ENCODE data around the gene GFY. TPM values are rescaled to one million over a fixed set of nuclear protein-coding genes. Genes with fewer than 3 reads are reported as not detected.

The GFY gene, protein sequence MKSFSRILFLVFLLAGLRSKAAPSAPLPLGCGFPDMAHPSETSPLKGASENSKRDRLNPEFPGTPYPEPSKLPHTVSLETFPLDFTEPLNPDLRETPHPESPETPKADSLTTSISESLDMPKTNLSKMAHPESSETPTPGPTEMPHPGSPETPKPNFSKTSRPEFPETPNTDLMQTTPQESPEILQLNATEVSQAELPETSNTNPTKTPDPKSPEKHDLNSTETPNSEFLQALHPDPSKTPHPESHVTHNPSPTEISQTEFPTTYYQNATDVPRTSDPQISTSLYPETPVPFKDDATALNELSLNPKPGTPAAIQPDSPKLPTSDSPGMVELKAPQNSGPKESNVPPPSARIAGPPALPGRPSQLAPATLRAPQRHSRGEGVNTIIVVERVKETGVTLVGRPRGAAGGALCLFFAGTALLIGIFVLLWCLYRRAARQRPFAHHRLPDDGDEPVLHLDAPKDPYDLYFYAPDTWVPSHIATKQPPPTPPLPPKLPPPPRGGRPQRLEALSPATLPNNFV
- total RNA-seq, result not detected in 2 replicates

DNA sequence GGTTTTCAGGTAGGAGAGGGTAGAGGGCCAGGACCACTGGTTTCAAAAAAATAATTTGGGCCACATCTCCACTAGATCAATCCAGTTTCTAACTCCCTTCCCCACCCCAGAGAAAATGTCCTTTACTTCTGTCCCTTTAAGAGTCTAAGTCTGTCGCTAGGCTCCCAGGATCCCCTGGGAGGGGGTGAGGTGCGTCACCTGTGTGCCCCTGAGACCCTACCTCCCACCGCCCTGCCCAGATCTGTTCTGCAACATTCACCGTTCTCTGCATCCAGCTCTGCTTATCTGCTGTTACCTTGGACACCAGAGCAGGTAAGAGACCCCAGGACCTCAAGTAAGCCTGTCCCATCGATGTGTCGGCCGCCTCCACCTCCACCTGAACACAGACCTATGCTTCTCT lies at the start of gene GFY:
TSS of gene GFY (plus strand) at position 211 of the 400 bp plus-strand sequence. CDS start 1,043 bp downstream, outside the sequence.

DNA sequence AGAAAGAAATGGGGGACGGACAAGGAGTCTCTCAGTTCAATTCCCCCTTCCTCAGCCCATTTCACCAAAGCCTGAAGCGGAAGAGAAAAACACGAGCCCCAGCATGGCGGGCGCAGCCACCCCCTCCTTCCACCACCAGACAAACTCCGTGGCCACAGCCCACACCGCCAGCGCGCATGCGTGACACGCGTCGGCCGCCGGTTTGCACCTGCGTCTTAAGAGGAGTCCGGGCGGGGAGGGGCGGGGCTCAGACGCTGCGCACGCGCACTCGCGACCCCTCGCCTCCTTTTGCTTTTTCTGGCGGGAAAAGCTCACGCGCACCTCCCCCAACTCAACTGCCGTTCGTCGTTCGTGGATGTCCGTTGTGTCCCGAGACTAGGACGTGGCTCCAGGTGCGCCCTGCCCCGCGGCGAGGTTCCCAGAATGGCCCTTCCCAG lies 37.2 kb upstream of the GFY start, which contains the start of gene KASH5:
TSS of gene KASH5 (plus strand) at position 314 of the 437 bp plus-strand sequence. CDS start 2,635 bp downstream, outside the sequence.

DNA sequence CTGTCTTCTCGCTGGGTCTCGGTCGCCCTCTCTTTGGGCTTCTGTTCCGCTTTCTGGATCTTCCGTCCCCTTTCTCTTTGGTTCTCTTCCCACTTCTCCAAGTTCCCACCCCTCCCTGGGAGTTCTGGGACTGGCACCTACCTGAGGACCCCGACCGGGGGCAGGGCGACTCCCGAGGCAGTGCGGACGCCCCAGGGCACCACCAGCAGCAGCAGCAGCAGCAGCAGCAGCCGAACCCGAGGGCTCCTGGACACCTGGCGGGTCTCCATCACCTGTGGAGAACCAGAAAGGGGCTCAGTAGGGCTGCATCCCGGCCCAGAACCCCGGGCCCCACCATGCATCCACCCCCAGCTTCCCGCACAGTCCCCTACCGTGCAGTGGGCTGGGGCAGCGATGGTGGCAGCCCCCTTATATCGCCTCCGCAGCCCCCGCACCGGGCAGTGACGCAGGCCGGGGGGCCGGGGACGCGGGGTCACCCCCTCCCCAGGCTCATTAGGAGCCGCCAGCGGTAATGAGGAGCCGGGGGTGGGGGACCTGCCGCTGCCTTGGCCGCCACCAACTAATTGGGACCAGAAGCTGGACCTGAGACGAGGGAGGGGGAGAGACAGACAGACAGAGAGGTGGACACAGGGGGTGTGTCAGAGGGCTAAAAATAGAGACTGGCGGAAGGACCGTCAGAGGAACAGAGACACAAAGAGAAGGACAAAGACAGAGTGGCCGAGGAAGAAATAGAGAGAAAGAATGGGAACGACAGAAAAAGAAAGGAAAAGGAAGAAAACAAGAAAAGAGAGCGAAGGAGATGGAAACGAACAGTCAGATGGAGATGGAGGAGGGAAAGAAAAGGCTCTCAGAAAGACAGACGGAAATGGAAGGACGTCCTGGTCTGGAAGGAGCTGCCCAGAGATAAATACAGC lies 1.9 kb upstream of the GFY start, which contains the start of gene PTH2:
TSS of gene PTH2 (minus strand) at position 371 of the 914 bp plus-strand sequence. CDS start at position 269, 102 bp downstream.

DNA sequence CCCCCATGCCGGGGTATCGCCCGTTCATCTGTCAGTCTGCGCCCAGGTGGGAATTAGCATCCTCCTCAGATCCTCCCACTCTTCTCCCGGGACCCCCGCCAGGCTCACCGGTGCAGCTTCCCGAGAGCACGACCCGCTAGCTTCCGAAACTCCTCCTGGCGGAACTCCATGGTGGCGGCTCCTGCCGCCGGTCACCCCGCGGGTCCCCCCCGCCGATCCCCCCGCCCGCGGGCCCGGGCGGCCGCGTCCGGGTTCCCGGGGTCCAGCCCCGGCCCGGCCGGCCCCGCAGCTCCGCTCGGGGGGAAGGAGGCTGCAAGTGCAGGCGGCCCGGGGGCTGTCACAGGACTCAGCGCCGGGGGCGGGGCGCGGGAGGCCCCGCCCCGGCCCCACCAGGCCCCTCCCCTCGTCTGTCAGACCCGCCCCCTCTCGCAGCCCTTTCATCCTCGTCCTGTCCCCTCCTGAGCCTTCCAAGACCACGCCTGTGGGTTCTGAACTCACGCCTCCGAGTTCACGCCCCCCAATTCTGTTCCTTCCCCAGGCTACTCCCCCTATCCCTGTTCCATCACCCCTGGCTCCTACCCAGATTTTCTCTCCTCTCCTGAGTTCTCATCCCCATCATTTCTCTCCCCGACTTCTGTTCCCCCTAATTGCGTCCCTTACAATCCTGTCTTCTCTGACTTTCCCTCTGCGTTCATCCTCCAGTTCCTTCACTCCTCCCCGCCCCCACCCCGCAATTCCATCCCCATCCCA lies 16.2 kb downstream of the GFY start, which contains the start of gene SLC17A7:
TSS of gene SLC17A7 (minus strand) at position 318 of the 750 bp plus-strand sequence. CDS start at position 170, 148 bp downstream.

DNA sequence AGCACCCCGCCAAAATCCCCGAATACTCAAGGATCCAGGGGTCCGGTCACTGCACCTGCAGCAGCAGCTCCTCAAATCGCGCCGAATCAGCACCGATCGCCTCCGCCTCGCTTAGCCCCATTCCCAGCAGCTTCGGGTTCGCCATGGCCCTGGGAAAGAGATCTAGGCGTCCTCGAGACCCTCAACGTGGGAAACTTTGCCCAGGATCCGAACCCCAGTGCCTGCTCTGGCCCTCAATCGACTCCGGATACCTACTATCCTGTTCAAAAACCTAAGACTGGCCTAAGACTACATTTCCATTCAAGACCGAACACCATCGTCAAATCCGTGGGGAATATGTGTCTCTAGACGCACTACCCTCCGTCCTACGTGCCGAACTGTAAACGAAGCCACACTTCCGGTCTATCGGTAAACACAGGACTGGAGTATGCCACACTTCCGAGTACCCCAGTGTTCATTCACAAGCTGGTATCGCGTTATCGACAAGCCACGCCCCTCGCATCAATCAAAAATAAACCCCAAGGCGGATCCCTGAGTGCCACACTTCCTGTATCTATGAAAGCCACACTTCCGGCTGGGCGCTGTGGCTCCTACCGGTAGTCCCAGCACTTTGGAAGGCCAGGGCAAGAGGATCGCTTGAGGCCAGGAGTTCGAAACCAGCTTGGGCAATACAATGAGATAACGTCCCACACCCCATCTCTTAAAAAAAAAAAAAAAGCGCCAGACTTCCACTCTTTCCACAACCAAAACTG lies 26.4 kb downstream of the GFY start, which contains the start of gene PIH1D1:
TSS of gene PIH1D1 (minus strand) at position 385 of the 752 bp plus-strand sequence. CDS start at position 145, 240 bp downstream.

DNA sequence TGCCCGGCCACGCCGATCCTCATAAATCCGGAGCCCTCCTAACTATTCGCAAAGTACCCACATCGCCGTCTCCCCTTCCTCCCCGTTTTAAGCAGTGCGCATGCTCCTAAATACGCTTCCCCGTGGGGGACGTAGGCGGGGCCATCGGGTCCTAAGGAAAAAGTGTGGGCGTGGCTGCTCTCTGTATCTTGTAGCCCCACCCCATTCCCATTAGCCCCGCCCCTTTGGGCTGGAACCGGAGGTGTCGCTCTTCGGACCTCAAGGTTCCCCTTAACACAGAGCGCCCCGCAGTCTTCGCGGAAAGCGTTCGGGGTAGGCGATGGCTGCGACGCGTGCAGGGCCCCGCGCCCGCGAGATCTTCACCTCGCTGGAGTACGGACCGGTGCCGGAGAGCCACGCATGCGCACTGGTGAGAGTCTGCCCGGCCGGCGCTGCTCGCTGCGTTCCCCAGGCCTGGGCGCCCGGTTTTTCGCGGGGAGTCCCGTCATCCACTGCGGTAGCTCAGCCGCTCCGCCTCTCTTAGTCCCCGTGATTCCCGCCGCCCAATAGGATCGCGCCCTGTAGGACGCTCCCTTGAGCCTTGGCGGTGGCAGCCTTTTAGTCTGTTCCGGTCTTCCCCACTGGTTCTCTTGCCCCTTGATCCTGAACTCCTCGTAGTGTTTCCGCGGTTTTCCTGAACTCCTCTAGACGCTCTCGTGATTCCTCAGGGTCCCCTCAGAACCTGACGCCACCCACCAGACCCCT lies 28.0 kb downstream of the GFY start, which contains the start of gene ALDH16A1:
TSS of gene ALDH16A1 (plus strand) at position 213 of the 744 bp plus-strand sequence. CDS start at position 320, 107 bp downstream.

DNA sequence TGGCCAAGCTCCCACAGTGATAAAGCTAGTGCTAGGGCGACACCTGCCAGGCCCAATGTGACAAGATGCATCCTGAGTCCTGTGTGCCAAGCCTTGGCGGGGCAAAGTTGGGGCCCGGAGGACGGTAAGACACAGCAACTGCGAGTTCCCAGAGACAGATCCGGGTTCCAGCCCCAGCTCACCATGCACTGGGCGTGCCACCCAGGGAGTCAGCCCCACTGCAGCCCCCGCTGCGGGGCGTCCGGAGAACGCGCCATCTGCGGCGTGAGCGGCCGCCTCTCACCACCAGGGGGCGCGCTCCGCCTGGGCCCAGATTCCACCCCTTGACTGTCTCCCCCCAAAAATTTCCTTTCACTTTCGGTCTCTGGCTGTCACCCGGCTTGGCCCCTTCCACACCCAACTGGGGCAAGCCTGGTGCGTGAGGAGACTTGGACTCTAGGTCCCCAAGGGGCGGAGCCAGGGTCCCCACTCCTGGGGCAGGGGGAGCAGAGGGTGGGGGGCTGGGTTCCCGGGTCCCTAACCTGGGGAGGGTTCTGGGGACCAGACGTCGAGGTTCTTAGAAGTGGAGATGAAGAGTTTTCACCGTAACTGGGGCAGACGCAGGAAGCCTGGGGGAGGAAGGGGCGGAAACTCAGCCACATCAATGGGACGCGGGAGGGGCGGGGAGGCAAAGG lies 48.8 kb downstream of the GFY start, which contains the start of gene FLT3LG:
TSS of gene FLT3LG (plus strand) at position 348 of the 674 bp plus-strand sequence. CDS start 425 bp downstream, outside the sequence.

Other genes starting within 250 kb of the GFY start
- gene SLC6A16, start 100.2 kb upstream of the GFY start, total RNA-seq, result under 0.01 and 0.09 TPM in 2 replicates
- gene CD37, start 90.0 kb upstream of the GFY start, total RNA-seq, result not detected in 2 replicates
- gene TEAD2, start 63.0 kb upstream of the GFY start, total RNA-seq, result 17.2 and 18.5 TPM in 2 replicates
- 0.16 and 0.26 TPM in 2 replicates for gene DKKL1, start 61.5 kb upstream of the GFY start, total RNA-seq
- gene KASH5, start 37.1 kb upstream of the GFY start, total RNA-seq, result not detected in 2 replicates
- not detected in 2 replicates for gene PTH2, start 1.9 kb upstream of the GFY start, total RNA-seq
- gene SLC17A7, start 16.1 kb downstream of the GFY start, total RNA-seq, result under 0.01 and 0.16 TPM in 2 replicates
- gene PIH1D1, start 26.4 kb downstream of the GFY start, total RNA-seq, result 101 and 120 TPM in 2 replicates
- 21.6 and 26.2 TPM in 2 replicates for gene ALDH16A1, start 27.8 kb downstream of the GFY start, total RNA-seq
- 4.9 and 5.3 TPM in 2 replicates for gene FLT3LG, start 48.8 kb downstream of the GFY start, total RNA-seq
- gene RPL13A, start 62.2 kb downstream of the GFY start, total RNA-seq, result 2,925 and 3,389 TPM in 2 replicates
- 3,049 and 4,360 TPM in 2 replicates for gene RPS11, start 71.0 kb downstream of the GFY start, total RNA-seq
- 46.5 and 81.8 TPM in 2 replicates for gene FCGRT, start 87.3 kb downstream of the GFY start, total RNA-seq
- 231 and 301 TPM in 2 replicates for gene RCN3, start 102.6 kb downstream of the GFY start, total RNA-seq
- 96.1 and 100 TPM in 2 replicates for gene NOSIP, start 155.2 kb downstream of the GFY start, total RNA-seq
- gene PRRG2, start 155.9 kb downstream of the GFY start, total RNA-seq, result 0.32 and 1.0 TPM in 2 replicates
- 1.2 and 1.3 TPM in 2 replicates for gene PRR12, start 165.8 kb downstream of the GFY start, total RNA-seq
- 40.7 and 48.1 TPM in 2 replicates for gene RRAS, start 214.8 kb downstream of the GFY start, total RNA-seq
- gene SCAF1, start 216.8 kb downstream of the GFY start, total RNA-seq, result 6.7 and 9.0 TPM in 2 replicates
- 59.2 and 59.9 TPM in 2 replicates for gene IRF3, start 240.5 kb downstream of the GFY start, total RNA-seq
- 0.52 and 1.6 TPM in 2 replicates for gene BCL2L12, start 240.5 kb downstream of the GFY start, total RNA-seq

Data from bronchial smooth muscle cell (primary cell).